SK-N-SH treated with all-trans-retinoic acid at 6 μM for 48 hours (cell line): ENCODE data around the gene ROBO2.

Source experiments
- BACH2 ChIP-seq: fragments of 250-450 bp; sonication (Bioruptor Pico); IDR thresholded peaks from 2 replicates; pipeline ENCODE4 v1.9.0; 2021; ENCODE audit warnings: mild to moderate bottlenecking, borderline replicate concordance
- CSDC2 ChIP-seq: fragments of 250-450 bp; sonication (Bioruptor Pico); IDR thresholded peaks from 2 replicates; pipeline ENCODE4 v1.5.0; 2020; ENCODE audit warnings: mild to moderate bottlenecking, moderate library complexity
- ESRRG ChIP-seq: fragments of 250-450 bp; sonication (Bioruptor Pico); IDR thresholded peaks from 2 replicates; pipeline ENCODE4 v1.6.1; 2021; ENCODE audit warnings: mild to moderate bottlenecking
- OSR1 ChIP-seq: fragments of 250-450 bp; sonication (Bioruptor Pico); IDR thresholded peaks from 2 replicates; pipeline ENCODE4 v1.8.0; 2022; ENCODE audit warnings: moderate library complexity, mild to moderate bottlenecking, inconsistent platforms
- RARB ChIP-seq: fragments of 250-450 bp; sonication (Bioruptor Pico); IDR thresholded peaks from 2 replicates; pipeline ENCODE4 v1.8.0; 2021; ENCODE audit warnings: mild to moderate bottlenecking, moderate library complexity
- SNAI2 ChIP-seq: fragments of 250-450 bp; sonication (Bioruptor Pico); IDR thresholded peaks from 2 replicates; pipeline ENCODE4 v1.5.0; 2020; ENCODE audit warnings: mild to moderate bottlenecking, moderate library complexity
- ZC3H10 ChIP-seq: fragments of 250-450 bp; sonication (Bioruptor Pico); IDR thresholded peaks from 2 replicates; pipeline ENCODE4 v1.5.1; 2021; ENCODE audit warnings: mild to moderate bottlenecking, moderate library complexity
- ZFP3 ChIP-seq: fragments of 250-450 bp; sonication (Bioruptor Pico); IDR thresholded peaks from 2 replicates; pipeline ENCODE4 v1.5.0; 2020; ENCODE audit warnings: mild to moderate bottlenecking, moderate library complexity
- ZNF565 ChIP-seq: fragments of 450-650 bp; formaldehyde crosslinking; conservative IDR thresholded peaks from 2 replicates; pipeline ENCODE4 v1.5.0; 2020; ENCODE audit warnings: low read depth, mild to moderate bottlenecking, moderate library complexity
- ZNF70 ChIP-seq: fragments of 450-650 bp; formaldehyde crosslinking; IDR thresholded peaks from 2 replicates; pipeline ENCODE4 v1.5.0; 2020; ENCODE audit warnings: mild to moderate bottlenecking, moderate library complexity
- ZNF8 ChIP-seq: fragments of 450-650 bp; formaldehyde crosslinking; IDR thresholded peaks from 2 replicates; pipeline ENCODE4 v1.5.0; 2020; ENCODE audit warnings: mild to moderate bottlenecking, moderate library complexity
- TF ChIP-seq, protein P1 (sequence below): fragments of 250-450 bp; sonication (Bioruptor Pico); IDR thresholded peaks from 2 replicates; pipeline ENCODE4 v1.8.0; 2020; ENCODE audit warnings: mild to moderate bottlenecking, moderate library complexity, borderline replicate concordance
- TF ChIP-seq, protein P2 (sequence below): fragments of 250-450 bp; sonication (Bioruptor Pico); IDR thresholded peaks from 2 replicates; pipeline ENCODE4 v1.8.0; 2021; ENCODE audit warnings: low read depth, mild to moderate bottlenecking, moderate library complexity, borderline replicate concordance

DNA sequence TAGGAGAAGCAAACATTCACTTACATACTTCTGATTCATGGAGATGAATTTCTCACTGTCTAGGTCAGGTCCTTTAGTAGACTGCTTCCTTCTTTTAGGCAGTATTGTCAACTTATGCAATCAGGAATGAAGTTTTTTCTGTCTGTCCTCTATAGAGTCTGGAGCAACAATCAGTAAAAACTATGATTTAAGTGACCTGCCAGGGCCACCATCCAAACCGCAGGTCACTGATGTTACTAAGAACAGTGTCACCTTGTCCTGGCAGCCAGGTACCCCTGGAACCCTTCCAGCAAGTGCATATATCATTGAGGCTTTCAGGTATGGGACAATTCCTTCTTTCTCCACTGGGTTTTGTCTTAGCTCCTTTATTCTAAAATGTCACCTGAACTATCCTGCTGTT, 523.1 kb downstream of the ROBO2 start:
- TF ChIP-seq, protein P1, sequence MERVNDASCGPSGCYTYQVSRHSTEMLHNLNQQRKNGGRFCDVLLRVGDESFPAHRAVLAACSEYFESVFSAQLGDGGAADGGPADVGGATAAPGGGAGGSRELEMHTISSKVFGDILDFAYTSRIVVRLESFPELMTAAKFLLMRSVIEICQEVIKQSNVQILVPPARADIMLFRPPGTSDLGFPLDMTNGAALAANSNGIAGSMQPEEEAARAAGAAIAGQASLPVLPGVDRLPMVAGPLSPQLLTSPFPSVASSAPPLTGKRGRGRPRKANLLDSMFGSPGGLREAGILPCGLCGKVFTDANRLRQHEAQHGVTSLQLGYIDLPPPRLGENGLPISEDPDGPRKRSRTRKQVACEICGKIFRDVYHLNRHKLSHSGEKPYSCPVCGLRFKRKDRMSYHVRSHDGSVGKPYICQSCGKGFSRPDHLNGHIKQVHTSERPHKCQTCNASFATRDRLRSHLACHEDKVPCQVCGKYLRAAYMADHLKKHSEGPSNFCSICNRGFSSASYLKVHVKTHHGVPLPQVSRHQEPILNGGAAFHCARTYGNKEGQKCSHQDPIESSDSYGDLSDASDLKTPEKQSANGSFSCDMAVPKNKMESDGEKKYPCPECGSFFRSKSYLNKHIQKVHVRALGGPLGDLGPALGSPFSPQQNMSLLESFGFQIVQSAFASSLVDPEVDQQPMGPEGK = no peak
- no peak for TF ChIP-seq ESRRG (CRISPR knock-in tag)
- TF ChIP-seq ZNF70 = no peak
- no peak for TF ChIP-seq CSDC2
- TF ChIP-seq ZFP3 (CRISPR knock-in tag) = no peak
- TF ChIP-seq ZC3H10 = no peak
- TF ChIP-seq ZNF8 (CRISPR knock-in tag) = no peak
- TF ChIP-seq OSR1 (CRISPR knock-in tag) = no peak
- TF ChIP-seq BACH2 (CRISPR knock-in tag) = no peak
- TF ChIP-seq RARB (CRISPR knock-in tag) = no peak
- TF ChIP-seq, protein P2, sequence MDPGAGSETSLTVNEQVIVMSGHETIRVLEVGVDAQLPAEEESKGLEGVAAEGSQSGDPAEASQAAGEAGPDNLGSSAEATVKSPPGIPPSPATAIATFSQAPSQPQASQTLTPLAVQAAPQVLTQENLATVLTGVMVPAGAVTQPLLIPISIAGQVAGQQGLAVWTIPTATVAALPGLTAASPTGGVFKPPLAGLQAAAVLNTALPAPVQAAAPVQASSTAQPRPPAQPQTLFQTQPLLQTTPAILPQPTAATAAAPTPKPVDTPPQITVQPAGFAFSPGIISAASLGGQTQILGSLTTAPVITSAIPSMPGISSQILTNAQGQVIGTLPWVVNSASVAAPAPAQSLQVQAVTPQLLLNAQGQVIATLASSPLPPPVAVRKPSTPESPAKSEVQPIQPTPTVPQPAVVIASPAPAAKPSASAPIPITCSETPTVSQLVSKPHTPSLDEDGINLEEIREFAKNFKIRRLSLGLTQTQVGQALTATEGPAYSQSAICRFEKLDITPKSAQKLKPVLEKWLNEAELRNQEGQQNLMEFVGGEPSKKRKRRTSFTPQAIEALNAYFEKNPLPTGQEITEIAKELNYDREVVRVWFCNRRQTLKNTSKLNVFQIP (CRISPR knock-in tag) = no peak
- TF ChIP-seq ZNF565 (CRISPR knock-in tag) = no peak
- TF ChIP-seq SNAI2 (CRISPR knock-in tag) = no peak
